Right lobe of liver (tissue), 6 donors: ENCODE data around the gene ACAD11. TPM values are rescaled to one million over a fixed set of nuclear protein-coding genes. Genes with fewer than 3 reads are reported as not detected.

Experiments used
- ATAC-seq, 4 donors: fragments of 200-7000 bp; cut with Tn5 transposase; one replicate each; pipeline ENCODE4 v1.9.1; 2020; ENCODE audit warnings: mild to moderate bottlenecking in 4 of 4, moderate library complexity in 4 of 4
- DNase-seq, 3 donors: peaks; one replicate each; pipeline ENCODE4 v3.0.0-alpha.2; 2020
- H3K27ac ChIP-seq, 3 donors: fragments of 200-600 bp; one replicate each; pipeline ENCODE4 v1.8.0; 2022
- H3K27me3 ChIP-seq, 2 donors: fragments of 200-600 bp; one replicate each; pipeline ENCODE4 v1.8.0; 2022
- H3K36me3 ChIP-seq, 4 donors: fragments of 200-600 bp; sonication (generic) in 1 of 4; one replicate each; pipeline versions ENCODE4 v1.5.1 to v1.8.0; 2017 to 2022; ENCODE audit warnings: control low read depth in 1 of 4
- H3K4me1 ChIP-seq, 4 donors: fragments of 200-600 bp; sonication (generic) in 1 of 4; one replicate each; pipeline versions ENCODE4 v1.5.1 to v1.8.0; 2017 to 2022; ENCODE audit warnings: control low read depth in 1 of 4
- H3K4me3 ChIP-seq, 3 donors: fragments of 200-600 bp; one replicate each; pipeline ENCODE4 v1.8.0; 2022
- H3K9me3 ChIP-seq, 4 donors: fragments of 200-600 bp; sonication (generic) in 1 of 4; one replicate each; pipeline versions ENCODE4 v1.5.1 to v1.8.0; 2017 to 2022; ENCODE audit warnings: control low read depth in 1 of 4
- CTCF ChIP-seq, 4 donors: fragments of 200-600 bp in 3 of 4; fragments of 450-650 bp in 1 of 4; IDR thresholded peaks; one replicate each; pipeline versions ENCODE4 v1.5.1 to v1.8.0; 2016 to 2022; ENCODE audit warnings: antibody characterized with exemption in 4 of 4, mild to moderate bottlenecking in 2 of 4
- POLR2A ChIP-seq: fragments of 450-650 bp; IDR thresholded peaks from one replicate; pipeline ENCODE4 v1.6.1; 2017; ENCODE audit warnings: antibody characterized with exemption, mild to moderate bottlenecking
- WGBS: methylation state at CpG from one replicate; pipeline ENCODE4 v1.1.6; 2018; ENCODE audit warnings: low coverage, low lambda C conversion rate; ENCODE audit not compliant: insufficient coverage; ENCODE audit errors: missing lambda C conversion rate; 5-methylcytosine and 5-hydroxymethylcytosine counted together
- intact Hi-C, 2 donors: fragments of 100-400 bp; cut with DNase I; formaldehyde crosslinking; loops; one replicate each; pipeline versions ENCODE4 v1.11.2 to v1.14.1; 2022
- total RNA-seq, 6 experiments: library from RNA; depleted of rRNA in 2 of 6; stranded (reverse); fragments of >200 nt in 2 of 6; fragmentation: NEBNext Ultra II Directional in 3 of 6; extraction: Animal tissue kit (Norgen Biotek cat#: 25700) in 3 of 6; gene quantifications; one replicate each; pipeline versions ENCODE4 v1.1.0 to v1.2.4, GENCODE V29; 2016 to 2023
- donor health status: DM: no; HTN: yes; CAD: no.
- donor health status: DM: no; HTN: no; CAD: no.
- donor health status: DM: no; HTN: no; CAD: no.
- donor health status: DM: no; HTN: yes; CAD: no.
- donor health status: DM: no; HTN: yes; CAD: no.

Gene ACAD11
- total RNA-seq, 6 experiments from 2014 or later: 60.9 to 108 (median 94.5) TPM

DNA sequence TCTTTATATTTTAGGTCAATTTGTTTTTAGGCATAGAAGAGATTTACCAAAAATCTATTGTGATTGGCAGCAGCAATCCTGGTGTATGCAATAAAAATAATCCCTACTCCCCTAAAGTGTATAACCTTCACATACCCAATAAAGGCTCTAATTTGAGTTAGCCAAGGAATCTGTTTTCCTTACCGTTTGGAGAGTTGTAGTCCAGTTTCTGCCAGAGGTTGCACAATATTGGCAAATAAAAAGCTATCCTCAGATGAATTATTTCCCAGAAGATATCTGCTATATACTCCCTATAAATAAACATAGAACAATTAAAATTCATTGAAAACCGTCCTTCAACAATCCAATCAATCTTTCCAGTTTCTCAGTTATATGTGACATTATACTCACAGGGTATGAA, 31.5 kb downstream of the ACAD11 start:
- H3K4me1 ChIP-seq: no peaks in the 10 kb centered on the region
- 39% methylated on average over 2 of the region's 2 CpGs for WGBS
- no peak for DNase-seq
- peak in 3 of 4 donors; percentile 49 to 67 (median 62) for ATAC-seq
- no peak for TF ChIP-seq CTCF (IDR thresholded peaks at IDR 0.05)
- no peak for TF ChIP-seq POLR2A
- no peaks in the 10 kb centered on the region for H3K27me3 ChIP-seq
- H3K9me3 ChIP-seq: no peaks in the 10 kb centered on the region
- intact Hi-C loops: no loop called here
- H3K27ac ChIP-seq: no peak overlapping the region
- peaks cover 0 to 44% (median 29%) of the 10 kb centered on the region in 4 donors for H3K36me3 ChIP-seq
- H3K4me3 ChIP-seq: no peak overlapping the region

DNA sequence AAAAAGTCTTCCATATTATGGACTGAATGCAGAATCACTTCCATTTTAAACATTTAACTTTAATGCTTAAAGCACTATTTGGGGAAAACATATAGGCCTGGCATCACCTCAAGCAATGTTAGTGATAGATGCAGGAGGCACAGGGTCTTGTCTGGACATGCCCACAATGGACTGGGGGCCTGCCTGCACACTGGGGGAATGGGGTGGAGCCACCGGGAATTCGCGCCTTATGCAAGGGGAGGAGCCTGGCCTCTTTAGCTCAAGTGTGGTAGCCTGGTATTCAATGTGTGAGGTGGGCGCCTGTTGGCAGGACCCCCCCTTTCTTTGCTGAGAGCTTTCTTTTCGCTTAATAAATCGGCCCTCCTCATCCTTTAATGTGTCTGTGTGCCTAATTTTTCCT, 32.7 kb downstream of the ACAD11 start:
- TF ChIP-seq CTCF (IDR thresholded peaks at IDR 0.05): no peak
- TF ChIP-seq POLR2A: no peak
- WGBS: 100% methylated on average over 1 of the region's 6 CpGs
- Histone ChIP-seq H3K36me3 (peaks cover 0 to 49% (median 28%) of the 10 kb centered on the region in 4 donors), H3K27me3 (no peaks in the 10 kb centered on the region), H3K9me3 (no peaks in the 10 kb centered on the region), H3K4me3 (no peak overlapping the region), H3K4me1 (no peaks in the 10 kb centered on the region), H3K27ac (no peak overlapping the region)
- ATAC-seq (no peak), DNase-seq (no peak)
- intact Hi-C loops: no loop called here

DNA sequence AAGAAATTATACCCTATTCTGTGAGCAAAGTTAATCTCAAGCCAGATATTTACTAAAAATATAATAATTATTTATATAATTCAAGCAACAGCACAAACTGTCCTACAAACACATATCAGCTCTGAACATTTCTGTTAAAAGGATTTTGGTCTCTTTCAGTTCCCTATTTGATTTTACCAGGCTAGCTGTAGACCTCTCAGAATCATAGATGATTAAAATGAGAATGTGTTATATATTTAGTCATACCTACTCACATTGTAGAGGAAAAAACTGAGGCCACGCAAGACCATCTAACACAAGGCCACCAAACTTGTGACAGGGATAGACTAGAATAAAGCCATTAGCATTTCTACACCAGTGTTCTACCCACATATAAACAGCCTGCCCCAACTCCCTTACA, 34.0 kb downstream of the ACAD11 start:
- intact Hi-C loops: no loop called here
- Histone ChIP-seq H3K27ac (no peak overlapping the region), H3K27me3 (no peaks in the 10 kb centered on the region), H3K36me3 (peaks cover 0 to 47% (median 26%) of the 10 kb centered on the region in 4 donors), H3K9me3 (no peaks in the 10 kb centered on the region), H3K4me1 (no peaks in the 10 kb centered on the region), H3K4me3 (no peak overlapping the region)
- TF ChIP-seq CTCF (IDR thresholded peaks at IDR 0.05) (no peak), POLR2A (no peak)
- DNase-seq (no peak), ATAC-seq (no peak)
- WGBS: 82% methylated on average over 1 of the region's 1 CpG

- Histone ChIP-seq H3K27ac (no peak overlapping the region), H3K4me1 (no peaks in the 10 kb centered on the region), H3K9me3 (no peaks in the 10 kb centered on the region), H3K27me3 (no peaks in the 10 kb centered on the region), H3K36me3 (peaks cover 0 to 42% (median 24%) of the 10 kb centered on the region in 4 donors), H3K4me3 (no peak overlapping the region)
- intact Hi-C loops: no loop called here
- no peak for DNase-seq
- no peak for ATAC-seq
- WGBS: 80% methylated on average over 3 of the region's 7 CpGs
- no peak for TF ChIP-seq POLR2A
- no peak for TF ChIP-seq CTCF (IDR thresholded peaks at IDR 0.05)
Measured at GRCh38 chr3:132624790-132625189, 34.8 kb downstream of the ACAD11 start.

GRCh38 chr3:132623646-132624045, 36.0 kb downstream of the ACAD11 start:
- Histone ChIP-seq H3K27me3 (no peaks in the 10 kb centered on the region), H3K36me3 (peaks cover 0 to 37% (median 27%) of the 10 kb centered on the region in 4 donors), H3K9me3 (no peaks in the 10 kb centered on the region), H3K27ac (no peak overlapping the region), H3K4me3 (no peak overlapping the region), H3K4me1 (no peaks in the 10 kb centered on the region)
- ATAC-seq (no peak), DNase-seq (no peak)
- intact Hi-C loops: no loop called here
- WGBS: no CpG with 5 or more reads among the region's 1 CpG
- no peak for TF ChIP-seq CTCF (IDR thresholded peaks at IDR 0.05)
